Keratinocyte (primary cell): ENCODE measurements around the gene IFNAR2. TPM values are rescaled to one million over a fixed set of nuclear protein-coding genes. Genes with fewer than 3 reads are reported as not detected.

Experiments
- DNase-seq: peaks from one replicate; pipeline ENCODE4 v3.0.0-alpha.2; 2011; ENCODE audit warnings: low read depth, missing footprints, low spot score
- FAIRE-seq: peaks from 2 replicates; lab custom pipeline; 2011; peaks lifted over from hg19 to GRCh38; lab: Jason Lieb, UNC
- H2AFZ ChIP-seq: 2 replicates; pipeline ENCODE4 v1.6.0; 2012; ENCODE audit warnings: low read length, control low read depth, inconsistent platforms; ENCODE audit not compliant: control insufficient read depth
- H3K27ac ChIP-seq: 2 replicates; pipeline ENCODE4 v1.5.1; 2011; ENCODE audit warnings: low read length; ENCODE audit not compliant: control insufficient read depth, insufficient read depth
- H3K27me3 ChIP-seq: 3 replicates; pipeline ENCODE4 v1.6.0; 2011; ENCODE audit warnings: low read length; ENCODE audit not compliant: control insufficient read depth, insufficient read depth; ENCODE audit errors: extremely low read depth
- H3K36me3 ChIP-seq, 2 experiments: 2 replicates in 1 of 2; 3 replicates in 1 of 2; pipeline ENCODE4 v1.5.1; 2011; ENCODE audit warnings: low read length in 2 of 2, mild to moderate bottlenecking in 1 of 2; ENCODE audit not compliant: control insufficient read depth in 2 of 2, insufficient read depth in 2 of 2; ENCODE audit errors: extremely low read depth in 1 of 2
- H3K4me1 ChIP-seq: 3 replicates; pipeline ENCODE4 v1.5.1; 2011; ENCODE audit warnings: low read length; ENCODE audit not compliant: control insufficient read depth, insufficient read depth; ENCODE audit errors: extremely low read depth
- H3K4me2 ChIP-seq: 3 replicates; pipeline ENCODE4 v1.6.0; 2011; ENCODE audit warnings: low read depth, low read length; ENCODE audit not compliant: control insufficient read depth, insufficient read depth; ENCODE audit errors: extremely low read depth
- H3K4me3 ChIP-seq, 3 experiments: fragments of 200-600 bp in 1 of 3; sonication (generic) in 1 of 3; 2 replicates in 2 of 3; 3 replicates in 1 of 3; pipeline ENCODE4 v1.5.1; 2011 to 2016; ENCODE audit warnings: low read length in 3 of 3, mild to moderate bottlenecking in 3 of 3, control low read depth in 2 of 3, inconsistent platforms in 1 of 3, low read depth in 1 of 3, mixed read lengths in 1 of 3, mixed run types in 1 of 3, moderate library complexity in 1 of 3; ENCODE audit not compliant: control insufficient read depth in 2 of 3, insufficient read depth in 2 of 3; ENCODE audit errors: extremely low read depth in 1 of 3
- H3K79me2 ChIP-seq: 2 replicates; pipeline ENCODE4 v1.6.0; 2012; ENCODE audit warnings: low read length; ENCODE audit not compliant: control insufficient read depth, insufficient read depth
- H3K9ac ChIP-seq: 3 replicates; pipeline ENCODE4 v1.6.0; 2011; ENCODE audit warnings: low read length; ENCODE audit not compliant: control insufficient read depth, insufficient read depth; ENCODE audit errors: extremely low read depth
- H3K9me1 ChIP-seq: 3 replicates; pipeline ENCODE4 v1.6.0; 2011; ENCODE audit warnings: low read length; ENCODE audit not compliant: control insufficient read depth, insufficient read depth; ENCODE audit errors: extremely low read depth
- H3K9me3 ChIP-seq: 2 replicates; pipeline ENCODE4 v1.5.1; 2012; ENCODE audit warnings: low read depth, low read length; ENCODE audit not compliant: control insufficient read depth
- H4K20me1 ChIP-seq: 3 replicates; pipeline ENCODE4 v1.6.0; 2011; ENCODE audit warnings: low read length; ENCODE audit not compliant: control insufficient read depth, insufficient read depth; ENCODE audit errors: extremely low read depth
- EZH2 ChIP-seq: IDR thresholded peaks from one replicate; pipeline ENCODE4 v1.6.1; 2012; ENCODE audit warnings: inconsistent platforms, mild to moderate bottlenecking, low read length, moderate library complexity
- dilution Hi-C: fragments of 300-500 bp; cut with MboI; formaldehyde crosslinking; loops from one replicate; pipeline ENCODE4 v1.7.0; 2020; ENCODE audit warnings: low sequenced_read_pairs; ENCODE audit not compliant: extremely low pct_ligation_motif_present
- polyA plus RNA-seq, 5 experiments: library from polyadenylated mRNA; depleted of rRNA in 3 of 5; stranded (reverse) in 3 of 5; stranded (forward) in 1 of 5; unstranded in 1 of 5; fragments of >200 nt; gene quantifications; 1 replicate in 1 of 5; 2 replicates in 3 of 5; 3 replicates in 1 of 5; pipeline versions ENCODE4 v1.2.1 to v1.2.3, GENCODE V29; 2011 to 2012; ENCODE audit warnings: missing spikeins in 2 of 5, low read depth in 1 of 5, low replicate concordance in 1 of 5
- TF ChIP-seq, protein P1 (sequence below), 3 experiments: IDR thresholded peaks in 1 of 3; conservative IDR thresholded peaks in 1 of 3; optimal IDR thresholded peaks in 1 of 3; 2 replicates in 2 of 3; 3 replicates in 1 of 3; pipeline versions ENCODE3 to v1.5.1; 2011; ENCODE audit warnings: low read length in 3 of 3, mild to moderate bottlenecking in 3 of 3, moderate library complexity in 2 of 3, control low read depth in 1 of 3, inconsistent platforms in 1 of 3; ENCODE audit not compliant: insufficient read depth in 2 of 3; ENCODE audit errors: extremely low read depth in 1 of 3

The IFNAR2 gene
- polyA plus RNA-seq, 1 donor (not counting 4 experiments of a cell fraction or from before 2014, with no cell fraction given): 23.0 TPM

DNA sequence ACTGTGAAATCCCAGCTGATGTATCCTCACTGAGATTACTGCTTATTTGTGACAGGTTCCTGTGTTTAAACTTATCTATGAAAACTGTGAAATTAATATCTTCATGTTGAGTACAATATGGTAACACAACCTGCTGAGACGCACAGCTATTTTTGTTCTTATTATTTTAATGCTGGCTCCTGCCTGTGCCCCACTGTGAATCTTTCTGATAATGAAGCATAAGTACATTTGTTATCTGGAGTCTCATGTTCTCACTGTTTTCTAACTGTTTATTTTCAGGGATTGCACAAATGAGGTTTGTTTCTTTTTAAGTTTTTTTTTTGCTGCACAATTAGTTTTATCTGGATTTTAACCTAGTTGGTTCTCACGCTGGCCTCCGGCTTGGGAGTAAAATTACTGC, 39.9 kb upstream of the IFNAR2 start:
- Histone ChIP-seq H3K79me2 (no peaks in the 10 kb centered on the region), H3K4me3 (no peak overlapping the region), H3K9me3 (no peaks in the 10 kb centered on the region), H3K4me1 (no peaks in the 10 kb centered on the region), H3K27ac (no peak overlapping the region), H3K27me3 (peaks cover 10% of the 10 kb centered on the region), H3K9ac (no peak overlapping the region), H2AFZ (no peak overlapping the region), H3K9me1 (no peaks in the 10 kb centered on the region), H3K4me2 (no peak overlapping the region), H3K36me3 (no peaks in the 10 kb centered on the region), H4K20me1 (no peaks in the 10 kb centered on the region)
- dilution Hi-C loops: no loop called here
- FAIRE-seq: no peak
- DNase-seq: no peak
- TF ChIP-seq, protein P1, sequence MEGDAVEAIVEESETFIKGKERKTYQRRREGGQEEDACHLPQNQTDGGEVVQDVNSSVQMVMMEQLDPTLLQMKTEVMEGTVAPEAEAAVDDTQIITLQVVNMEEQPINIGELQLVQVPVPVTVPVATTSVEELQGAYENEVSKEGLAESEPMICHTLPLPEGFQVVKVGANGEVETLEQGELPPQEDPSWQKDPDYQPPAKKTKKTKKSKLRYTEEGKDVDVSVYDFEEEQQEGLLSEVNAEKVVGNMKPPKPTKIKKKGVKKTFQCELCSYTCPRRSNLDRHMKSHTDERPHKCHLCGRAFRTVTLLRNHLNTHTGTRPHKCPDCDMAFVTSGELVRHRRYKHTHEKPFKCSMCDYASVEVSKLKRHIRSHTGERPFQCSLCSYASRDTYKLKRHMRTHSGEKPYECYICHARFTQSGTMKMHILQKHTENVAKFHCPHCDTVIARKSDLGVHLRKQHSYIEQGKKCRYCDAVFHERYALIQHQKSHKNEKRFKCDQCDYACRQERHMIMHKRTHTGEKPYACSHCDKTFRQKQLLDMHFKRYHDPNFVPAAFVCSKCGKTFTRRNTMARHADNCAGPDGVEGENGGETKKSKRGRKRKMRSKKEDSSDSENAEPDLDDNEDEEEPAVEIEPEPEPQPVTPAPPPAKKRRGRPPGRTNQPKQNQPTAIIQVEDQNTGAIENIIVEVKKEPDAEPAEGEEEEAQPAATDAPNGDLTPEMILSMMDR (optimal IDR thresholded peaks at IDR 0.05 in 1 of 3, IDR thresholded peaks at IDR 0.05 in 1 of 3, conservative IDR thresholded peaks at IDR 0.05 in 1 of 3; ENCODE audit: extremely low read depth in 1 of 3, insufficient read depth in 2 of 3, low read length in 3 of 3): no peak
- no peak for TF ChIP-seq EZH2

DNA sequence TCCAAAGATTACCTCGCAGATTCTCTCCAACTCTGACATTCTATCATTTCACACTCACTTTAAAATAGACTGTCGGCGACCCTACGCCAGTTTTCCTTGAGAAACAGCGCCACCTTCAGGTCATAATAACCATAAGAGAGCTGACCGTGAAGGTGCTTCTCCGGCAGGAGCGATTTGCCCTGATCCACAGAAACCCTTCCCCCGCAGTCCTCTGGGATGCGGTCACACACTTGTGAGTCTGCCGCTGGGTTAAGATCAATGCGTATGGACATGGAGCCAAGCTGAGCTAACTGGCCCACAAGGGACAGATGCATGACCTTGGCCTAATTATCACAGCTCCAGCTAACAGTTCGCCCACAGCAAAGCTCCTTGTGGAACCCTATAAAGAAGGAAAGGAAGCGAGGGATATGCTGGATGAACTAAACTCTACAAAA, 32.8 kb upstream of the IFNAR2 start:
- Histone ChIP-seq H3K27ac (no peak overlapping the region), H2AFZ (peak overlapping the region; percentile 38), H3K9me3 (no peaks in the 10 kb centered on the region), H3K79me2 (no peaks in the 10 kb centered on the region), H3K4me1 (peaks cover 3% of the 10 kb centered on the region), H3K9ac (no peak overlapping the region), H3K36me3 (no peaks in the 10 kb centered on the region), H3K4me3 (no peak overlapping the region), H3K27me3 (no peaks in the 10 kb centered on the region), H3K9me1 (no peaks in the 10 kb centered on the region), H3K4me2 (peak overlapping the region; percentile 53), H4K20me1 (no peaks in the 10 kb centered on the region)
- no peak for FAIRE-seq
- TF ChIP-seq, protein P1 (optimal IDR thresholded peaks at IDR 0.05 in 1 of 3, IDR thresholded peaks at IDR 0.05 in 1 of 3, conservative IDR thresholded peaks at IDR 0.05 in 1 of 3; ENCODE audit: extremely low read depth in 1 of 3, insufficient read depth in 2 of 3, low read length in 3 of 3): peak; percentile 68 to 79 (median 71)
- TF ChIP-seq EZH2: no peak
- peak; percentile 33 for DNase-seq
- dilution Hi-C loops: no loop called here
